Fibroblast of peridontal ligament (primary cell): ENCODE results near the gene VPS13A.
"Not testable (repeated sequence)": the region's sequence is repeated elsewhere in the genome, so short reads cannot be mapped to it uniquely, and the experiment has no call there.

Experiments
- DNase-seq: peaks from one replicate; pipeline ENCODE4 v3.0.0-alpha.2; 2010; ENCODE audit errors: extremely low read depth

The VPS13A gene

GRCh38 chr9:77304543-77304942 is 127.2 kb downstream of the VPS13A start:
- peak; percentile 29 for DNase-seq

DNA sequence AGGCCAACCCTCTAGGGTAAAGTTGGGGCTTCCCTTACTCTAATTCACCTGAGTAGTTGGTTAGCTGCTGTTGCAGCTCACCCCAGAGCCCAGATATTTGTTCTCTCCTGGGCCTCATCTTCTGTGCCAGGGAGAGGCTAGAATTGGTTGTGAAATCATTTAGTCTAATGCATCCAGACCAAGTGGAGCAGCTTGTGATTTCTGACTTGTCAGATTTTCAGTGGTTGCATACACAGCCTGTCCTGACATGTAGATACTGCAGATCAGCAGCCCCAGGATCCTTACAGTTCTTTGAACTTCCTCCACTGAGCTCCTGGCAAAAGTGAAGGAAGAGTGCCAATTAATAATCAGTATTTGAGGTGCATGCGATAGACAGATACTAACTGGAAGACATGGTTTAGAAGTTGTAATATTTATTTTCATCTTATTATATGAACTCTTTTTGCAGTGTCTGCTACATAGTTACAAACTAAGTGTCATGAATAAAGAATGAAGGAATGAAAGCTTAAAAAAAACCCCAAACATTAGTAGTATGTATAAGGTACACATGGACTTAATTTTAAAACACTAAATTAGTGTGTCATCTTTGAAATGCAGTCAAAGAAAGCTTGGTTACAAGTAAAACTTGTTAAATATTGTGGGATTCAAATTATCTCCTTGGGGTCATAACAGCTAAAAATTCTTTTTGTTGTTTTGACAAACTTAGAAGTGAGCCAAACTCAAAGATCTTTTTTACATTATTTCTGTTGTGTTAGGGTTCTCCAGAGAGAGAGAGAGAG is 128.5 kb downstream of the VPS13A start:
- peak; percentile 74 for DNase-seq

DNA sequence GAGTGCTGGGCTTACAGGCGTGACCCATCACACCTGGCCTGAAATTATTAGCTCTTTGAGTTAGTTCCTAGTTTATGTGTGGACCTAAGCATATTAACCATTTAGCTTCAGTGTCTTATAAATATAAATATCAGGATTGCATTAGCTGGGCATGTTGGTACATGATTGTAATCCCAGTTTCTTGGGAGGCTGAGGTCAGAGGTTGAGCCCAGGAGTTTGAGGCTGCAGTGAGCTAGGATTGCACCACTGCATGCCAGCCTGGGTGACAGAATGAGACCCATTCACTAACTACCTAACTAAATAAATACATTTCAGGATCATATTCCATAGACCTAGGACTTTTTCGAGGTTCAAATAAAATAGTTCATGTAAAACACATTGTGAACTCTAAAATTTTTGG is 129.8 kb downstream of the VPS13A start:
- no peak for DNase-seq

DNA sequence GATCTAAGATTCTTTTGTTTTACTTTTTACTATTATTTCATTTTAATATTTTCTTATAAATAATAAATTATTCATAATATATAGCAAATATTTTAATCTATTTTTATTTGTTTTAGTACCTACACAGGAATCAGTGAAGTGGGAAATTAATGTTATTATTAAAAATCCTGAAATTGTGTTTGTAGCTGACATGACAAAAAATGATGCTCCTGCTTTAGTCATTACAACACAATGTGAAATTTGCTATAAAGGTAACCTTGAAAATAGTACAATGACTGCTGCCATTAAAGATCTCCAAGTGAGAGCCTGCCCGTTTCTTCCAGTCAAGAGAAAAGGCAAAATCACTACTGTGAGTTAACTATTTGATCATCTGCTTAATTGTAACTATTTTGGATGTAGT is 138.7 kb downstream of the VPS13A start:
- DNase-seq, result no peak

DNA sequence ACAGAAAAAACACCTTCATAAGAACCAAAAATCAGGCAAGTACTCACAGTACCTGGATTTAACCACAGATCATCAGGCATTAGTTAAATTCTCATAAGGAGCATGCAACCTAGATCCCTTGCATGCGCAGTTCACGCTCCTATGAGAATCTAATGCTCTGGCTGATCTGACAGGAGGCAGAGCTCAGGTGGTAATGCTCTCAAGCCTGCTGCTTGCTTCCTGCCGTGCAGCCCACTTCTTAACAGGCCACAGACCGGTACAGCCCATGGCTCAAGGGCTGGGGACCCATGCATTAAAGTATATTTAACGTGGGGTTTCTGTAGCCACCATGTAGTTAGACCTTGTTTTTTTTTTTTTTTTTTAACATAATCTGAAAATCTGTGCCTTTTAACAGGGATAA is 147.7 kb downstream of the VPS13A start:
- no peak for DNase-seq

DNA sequence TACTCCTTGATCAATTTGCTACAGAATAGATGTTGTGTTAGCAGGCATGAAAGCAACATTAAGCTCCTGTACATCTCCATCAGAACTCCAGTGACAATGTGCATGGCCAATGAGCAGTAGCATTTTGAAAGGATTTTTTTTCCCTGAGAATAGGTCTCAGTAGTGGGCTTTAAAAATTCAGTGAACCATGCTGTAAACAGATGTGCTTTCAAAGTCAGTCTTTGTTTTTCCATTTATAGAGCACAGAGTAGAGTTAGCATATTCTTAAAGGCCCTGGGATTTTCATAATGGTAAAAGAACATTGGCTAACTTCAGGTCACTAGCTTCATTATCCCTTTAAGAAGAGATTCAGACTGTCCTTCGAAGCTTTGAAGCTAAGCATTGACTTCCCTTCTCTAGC is 150.8 kb downstream of the VPS13A start:
- DNase-seq, result no peak

- DNase-seq, result no peak
Observed at GRCh38 chr9:77370064-77370463, 192.7 kb downstream of the VPS13A start.

DNA sequence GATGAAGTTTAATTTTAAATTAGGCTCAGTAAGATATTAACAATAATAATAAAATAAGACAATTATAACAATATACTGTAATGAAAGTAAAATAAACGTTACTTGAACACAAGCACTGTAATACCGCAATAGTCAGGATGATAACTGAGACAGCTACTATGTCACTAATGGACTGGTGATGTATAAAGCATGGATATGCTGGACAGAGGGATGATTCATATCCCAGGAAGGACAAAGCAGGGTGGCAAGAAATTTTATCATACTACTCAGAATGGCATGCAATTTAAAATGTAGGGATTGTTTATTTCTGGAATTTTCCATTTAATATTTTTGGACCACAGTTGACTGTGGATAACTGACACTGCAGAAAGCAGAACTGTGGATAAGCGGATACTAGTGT is 196.9 kb downstream of the VPS13A start:
- peak; percentile 33 for DNase-seq

DNA sequence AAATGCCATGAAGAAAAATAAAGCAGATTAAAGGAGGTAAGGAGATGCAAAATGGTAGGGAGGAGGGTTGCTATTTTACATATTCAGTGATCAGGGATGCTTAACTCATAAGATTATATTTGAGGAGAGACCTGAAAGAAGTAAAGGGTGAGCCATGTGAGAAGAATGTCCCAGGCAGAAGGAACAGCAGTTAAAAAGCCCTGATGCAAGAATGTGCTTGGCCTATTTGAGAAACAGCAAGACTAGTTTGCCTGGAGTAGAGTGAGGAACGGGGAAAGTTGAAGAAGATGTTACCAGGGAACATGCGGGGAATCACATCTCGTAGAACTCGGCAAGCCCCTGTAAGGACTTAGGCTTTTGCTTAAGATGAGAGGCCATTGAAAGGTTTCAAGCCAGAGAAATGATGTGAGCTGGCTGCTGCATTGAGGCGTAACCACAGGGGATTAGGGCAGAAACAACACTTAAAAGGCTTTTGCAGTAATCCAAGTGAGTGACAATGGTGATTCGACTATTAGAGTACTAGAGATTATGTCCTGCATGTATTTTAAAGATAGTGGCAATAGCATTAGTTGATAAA is 198.7 kb downstream of the VPS13A start:
- DNase-seq, result peak; percentile 9

DNA sequence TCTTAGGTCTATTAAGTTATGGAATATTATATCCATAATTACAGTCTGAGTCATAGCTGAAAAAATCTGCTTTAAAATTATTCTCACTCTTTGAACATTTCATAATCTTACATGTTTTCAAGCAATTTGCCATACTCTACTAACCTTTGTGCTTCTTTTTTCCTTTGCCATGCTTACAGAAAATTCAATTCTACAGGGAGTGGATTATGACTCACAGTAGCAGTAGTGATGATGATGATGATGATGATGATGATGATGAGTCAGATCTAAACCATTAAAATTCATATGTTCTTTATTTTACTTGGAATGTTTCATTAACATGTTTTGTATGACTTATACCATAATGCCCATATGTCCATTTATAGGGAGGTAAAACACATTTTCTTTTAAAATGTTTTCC is 207.1 kb downstream of the VPS13A start:
- peak; percentile 92 for DNase-seq

- DNase-seq, result peak; percentile 78
Observed at GRCh38 chr9:77386187-77386586, 208.9 kb downstream of the VPS13A start.

- DNase-seq, result no peak
Observed at GRCh38 chr9:77391834-77392233, 214.5 kb downstream of the VPS13A start.

DNA sequence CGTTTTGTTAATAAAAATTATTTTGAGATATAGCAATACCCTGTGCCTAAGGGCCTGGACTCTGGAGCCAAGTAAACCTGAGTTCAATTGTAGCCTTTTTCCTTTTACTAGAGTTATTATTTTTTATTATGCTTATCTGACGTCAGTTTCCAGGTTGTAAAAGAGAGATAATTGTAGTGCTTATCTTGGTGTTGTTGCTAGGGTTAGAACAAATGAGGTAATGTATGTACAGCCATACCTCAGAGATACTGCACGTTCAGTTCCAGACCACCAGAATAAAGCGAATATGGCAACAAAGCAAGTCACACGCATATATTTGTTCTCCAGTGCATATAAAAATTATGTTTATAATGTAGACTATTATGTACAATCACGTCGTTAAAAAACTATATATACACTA is 215.0 kb downstream of the VPS13A start:
- DNase-seq, result no peak

DNA sequence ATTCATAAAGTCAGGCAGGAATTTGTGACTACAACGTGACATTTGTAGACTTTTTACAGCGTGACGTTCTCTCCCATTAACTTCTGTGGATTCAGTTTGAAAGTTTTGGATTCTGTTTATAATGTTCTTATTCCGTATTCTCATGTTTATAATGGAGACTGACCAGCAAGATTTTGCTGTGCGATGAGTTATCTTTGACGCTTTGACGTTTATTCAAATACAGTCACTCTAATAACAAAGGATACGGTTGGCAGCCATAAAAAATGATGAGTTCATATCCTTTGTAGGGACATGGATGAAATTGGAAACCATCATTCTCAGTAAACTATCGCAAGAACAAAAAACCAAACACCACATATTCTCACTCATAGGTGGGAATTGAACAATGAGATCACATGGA is 221.2 kb downstream of the VPS13A start:
- not testable (repeated sequence) for DNase-seq

DNA sequence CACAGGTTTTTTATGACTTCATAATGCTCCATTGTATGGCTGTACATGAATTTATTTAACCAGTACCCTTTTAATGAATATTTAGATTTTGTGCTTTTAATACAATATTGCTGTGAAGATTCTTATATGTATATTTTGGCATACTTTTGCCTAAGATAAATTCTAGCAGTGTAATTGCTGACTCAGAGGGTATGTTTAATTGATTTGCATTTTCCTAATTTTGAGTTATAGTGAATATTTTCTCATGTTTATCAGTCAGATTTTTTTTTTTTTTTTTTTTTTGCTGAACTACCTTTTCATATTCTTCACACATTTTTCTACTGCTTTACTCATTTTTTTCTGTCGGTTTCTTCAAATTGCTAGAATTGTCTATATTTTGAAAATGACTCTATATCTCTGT is 222.6 kb downstream of the VPS13A start:
- DNase-seq, result no peak

GRCh38 chr9:77402286-77402685 is 225.0 kb downstream of the VPS13A start:
- DNase-seq, result peak; percentile 61

DNA sequence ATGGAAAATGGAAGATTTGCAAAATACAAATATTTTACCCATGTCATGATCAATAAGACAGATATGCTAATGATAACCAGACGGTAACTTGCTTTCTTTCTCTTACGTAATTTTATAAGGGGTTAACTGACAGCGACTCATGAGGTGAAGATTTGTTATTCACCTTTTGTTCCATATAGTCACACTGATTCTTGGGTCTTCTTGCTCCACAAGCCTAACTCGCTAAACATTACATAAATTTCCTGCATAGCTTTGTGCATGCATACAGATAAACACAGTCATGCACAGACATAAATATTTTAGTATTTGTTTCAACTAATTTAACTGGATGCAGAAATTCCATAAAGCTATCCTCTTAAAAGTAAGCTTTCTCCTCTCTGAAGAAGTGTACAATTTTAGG is 225.9 kb downstream of the VPS13A start:
- peak; percentile 8 for DNase-seq

- DNase-seq, result not testable (repeated sequence)
Observed at GRCh38 chr9:77408521-77408920, 231.2 kb downstream of the VPS13A start.

DNA sequence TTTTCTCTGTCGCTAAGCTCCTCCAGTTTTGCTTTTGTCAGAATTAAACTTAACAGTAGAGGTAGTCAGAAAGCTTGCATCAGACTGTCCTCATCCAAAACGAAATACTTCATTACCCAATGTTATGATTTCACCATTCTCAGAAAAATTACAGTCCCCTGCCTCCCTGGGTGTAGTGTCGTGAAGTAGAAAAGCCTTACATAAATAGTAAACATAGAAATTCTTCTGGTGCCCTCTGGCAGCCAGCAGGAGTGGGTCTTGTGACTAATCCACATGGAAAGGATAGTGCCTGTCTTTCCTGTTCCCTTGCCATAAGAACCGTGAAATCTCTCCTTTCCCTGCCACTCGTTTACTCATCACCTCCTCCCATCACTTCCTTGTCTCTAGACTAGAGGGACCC is 240.2 kb downstream of the VPS13A start:
- peak; percentile 97 for DNase-seq

DNA sequence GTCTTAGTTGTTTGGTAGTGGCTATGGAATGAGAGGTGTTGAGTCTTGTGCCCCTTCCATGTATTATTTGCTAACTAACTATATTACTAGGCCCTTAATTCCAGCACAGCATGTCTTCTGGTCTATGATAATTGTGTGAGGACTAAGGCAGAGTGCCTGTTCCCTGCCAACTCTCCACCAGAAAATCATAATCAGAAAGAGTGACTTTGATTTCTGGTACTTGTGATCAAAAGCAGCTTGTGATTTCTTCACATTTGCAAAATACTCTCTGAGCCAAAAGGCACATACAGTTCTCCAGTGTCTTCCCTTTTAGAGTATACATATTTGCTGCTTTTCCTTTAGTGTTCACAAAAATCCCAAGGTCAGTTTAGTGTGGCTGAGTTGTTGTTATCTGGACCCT is 240.9 kb downstream of the VPS13A start:
- DNase-seq, result peak; percentile 63

GRCh38 chr9:77420641-77421040 is 243.3 kb downstream of the VPS13A start:
- DNase-seq, result no peak

GRCh38 chr9:77421506-77422265 is 244.4 kb downstream of the VPS13A start:
- peak; percentile 18 for DNase-seq

DNA sequence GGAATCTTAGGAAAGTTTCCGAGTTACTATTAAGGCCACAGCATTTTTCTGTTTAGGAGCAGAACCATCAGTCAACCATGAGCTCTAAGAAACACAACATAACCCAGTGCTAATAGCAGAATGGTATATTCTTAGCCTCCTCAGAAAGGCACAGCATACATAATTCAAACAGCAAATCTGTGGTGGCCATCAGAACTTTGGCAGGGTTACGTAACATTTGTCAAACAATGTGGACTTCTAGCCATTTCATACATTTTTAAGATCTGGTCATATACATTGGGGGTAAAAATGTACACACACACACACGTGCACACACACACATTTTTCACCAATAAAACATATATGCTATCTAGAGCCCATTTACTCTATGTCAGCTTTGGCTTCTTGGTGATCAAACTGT is 245.6 kb downstream of the VPS13A start:
- DNase-seq, result no peak
